ENCODE data around the gene GTPBP1. TPM values are rescaled to one million over a fixed set of nuclear protein-coding genes. Genes with fewer than 3 reads are reported as not detected.

Gene GTPBP1
- total RNA-seq, 4 donors from 2014 or later: 16.2 to 71.5 (median 56.1) TPM

GRCh38 chr22:38776086-38776485, 70.3 kb downstream of the GTPBP1 start:
- intact Hi-C loops (cut with DNase I; ENCODE audit: low total_unique reads): no loop called here
- no peak for DNase-seq
- Histone ChIP-seq H3K27ac (no peak overlapping the region), H3K36me3 (no peaks in the 10 kb centered on the region), H3K4me3 (no peak overlapping the region), H3K27me3 (no peaks in the 10 kb centered on the region), H3K9me3 (no peaks in the 10 kb centered on the region), H3K4me1 (no peaks in the 10 kb centered on the region)
- no peak for TF ChIP-seq CTCF (IDR thresholded peaks at IDR 0.05)
- TF ChIP-seq POLR2A (IDR thresholded peaks at IDR 0.05): no peak

- Histone ChIP-seq H3K4me3 (no peak overlapping the region), H3K9me3 (no peaks in the 10 kb centered on the region), H3K27me3 (no peaks in the 10 kb centered on the region), H3K27ac (no peak overlapping the region), H3K4me1 (peaks cover 0 to 5% of the 10 kb centered on the region in 2 donors), H3K36me3 (no peaks in the 10 kb centered on the region)
- intact Hi-C loops (cut with DNase I; ENCODE audit: low total_unique reads): no loop called here
- DNase-seq: no peak
- TF ChIP-seq CTCF (IDR thresholded peaks at IDR 0.05): no peak
Measured at GRCh38 chr22:38777087-38777671, 71.4 kb downstream of the GTPBP1 start.

- no peaks in the 10 kb centered on the region for H3K36me3 ChIP-seq
Measured at GRCh38 chr22:38781033-38781432, 75.3 kb downstream of the GTPBP1 start.

GRCh38 chr22:38782402-38783094, 76.8 kb downstream of the GTPBP1 start:
- no peak for DNase-seq
- peak overlapping the region; percentile 50 to 78 for H3K27ac ChIP-seq
- intact Hi-C loops (cut with DNase I; ENCODE audit: low total_unique reads): no loop called here

More at GRCh38 chr22:38781033-38781432, 75.3 kb downstream of the GTPBP1 start:
- Histone ChIP-seq H3K9me3 (no peaks in the 10 kb centered on the region), H3K4me1 (peaks cover 0 to 5% of the 10 kb centered on the region in 2 donors), H3K27me3 (no peaks in the 10 kb centered on the region), H3K27ac (peak overlapping the region in 1 of 2 donors; percentile 78), H3K4me3 (no peak overlapping the region)
- TF ChIP-seq POLR2A (IDR thresholded peaks at IDR 0.05) (no peak), CTCF (IDR thresholded peaks at IDR 0.05) (no peak)
- intact Hi-C loops (cut with DNase I; ENCODE audit: low total_unique reads): no loop called here
- DNase-seq: no peak

More at GRCh38 chr22:38782402-38783094, 76.8 kb downstream of the GTPBP1 start:
- Histone ChIP-seq H3K27me3 (no peaks in the 10 kb centered on the region), H3K9me3 (no peaks in the 10 kb centered on the region), H3K4me1 (peaks cover 2 to 5% of the 10 kb centered on the region in 2 donors), H3K4me3 (no peak overlapping the region), H3K36me3 (no peaks in the 10 kb centered on the region)
- TF ChIP-seq CTCF (IDR thresholded peaks at IDR 0.05): no peak
- no peak for TF ChIP-seq POLR2A (IDR thresholded peaks at IDR 0.05)

Small RNAs within 50 kb of the gene (small RNA-seq; reads per million reads assigned to genes)
- not detected for gene AL021707.8

Other genes starting within 250 kb of the GTPBP1 start
- 10 to 100 TPM in 1 of 4 donors, 1 to 10 TPM in 1, under 1 TPM in 1, not detected in 1; 0.77 to 43.1 (median 4.7) TPM for gene KDELR3, start 237.8 kb upstream of the GTPBP1 start, total RNA-seq
- gene DDX17, start 199.6 kb upstream of the GTPBP1 start, total RNA-seq: 100 to 1,000 TPM; 441 to 971 (median 665) TPM
- 1 to 10 TPM in 2 of 4 donors, under 1 TPM in 1, not detected in 1; 0.26 to 8.4 (median 5.2) TPM for gene DMC1, start 135.8 kb upstream of the GTPBP1 start, total RNA-seq
- gene FAM227A, start 49.6 kb upstream of the GTPBP1 start, total RNA-seq: 10 to 100 TPM in 1 of 4 donors, 1 to 10 TPM in 3; 1.5 to 10.4 (median 4.6) TPM
- 10 to 100 TPM; 10.5 to 42.8 (median 28.6) TPM for gene CBY1, start 49.3 kb upstream of the GTPBP1 start, total RNA-seq
- gene TOMM22, start 24.0 kb upstream of the GTPBP1 start, total RNA-seq: 10 to 100 TPM; 17.6 to 62.5 (median 48.4) TPM
- gene JOSD1, start 5.0 kb upstream of the GTPBP1 start, total RNA-seq: 10 to 100 TPM; 24.4 to 57.9 (median 40.2) TPM
- gene SUN2, start 50.1 kb downstream of the GTPBP1 start, total RNA-seq: 100 to 1,000 TPM; 118 to 285 (median 175) TPM
- 10 to 100 TPM in 2 of 4 donors, 1 to 10 TPM in 2; 3.1 to 23.4 (median 8.3) TPM for gene DNAL4, start 88.2 kb downstream of the GTPBP1 start, total RNA-seq
- 10 to 100 TPM in 2 of 4 donors, 1 to 10 TPM in 2; 1.8 to 24.1 (median 10.0) TPM for gene NPTXR, start 138.1 kb downstream of the GTPBP1 start, total RNA-seq
- gene CBX6, start 166.3 kb downstream of the GTPBP1 start, total RNA-seq: 100 to 1,000 TPM in 1 of 4 donors, 10 to 100 TPM in 3; 11.0 to 145 (median 56.4) TPM

Measured in uterus (tissue), 4 donors.